Right cardiac atrium (tissue), 5 donors: ENCODE data around the gene OASL. TPM values are rescaled to one million over a fixed set of nuclear protein-coding genes. Genes with fewer than 3 reads are reported as not detected.
A peak's percentile ranks its signal among the peaks of the same experiment; 100 is the strongest.

Experiments
- ATAC-seq, 2 donors: fragments of 200-7000 bp; cut with Tn5 transposase; one replicate each; pipeline versions ENCODE4 v1.8.0 to v1.9.1; 2020; ENCODE audit warnings: moderate library complexity in 2 of 2, mild to moderate bottlenecking in 1 of 2
- DNase-seq, 3 donors: peaks; one replicate each; pipeline ENCODE4 v3.0.0-alpha.2; 2020
- H3K27ac ChIP-seq: one replicate; pipeline ENCODE4 v1.5.1; 2013; ENCODE audit warnings: mild to moderate bottlenecking, low read length, control low read depth, moderate library complexity
- H3K27me3 ChIP-seq: one replicate; pipeline ENCODE4 v1.6.1; 2013; ENCODE audit not compliant: control insufficient read depth, insufficient read depth
- H3K4me1 ChIP-seq: one replicate; pipeline ENCODE4 v1.6.1; 2013; ENCODE audit warnings: low read length; ENCODE audit not compliant: control insufficient read depth, insufficient read depth
- H3K4me3 ChIP-seq: one replicate; pipeline ENCODE4 v1.5.1; 2013; ENCODE audit warnings: low read length, control low read depth
- H3K9me3 ChIP-seq: one replicate; pipeline ENCODE4 v1.6.1; 2013; ENCODE audit warnings: low read length; ENCODE audit not compliant: control insufficient read depth
- WGBS: extraction: QIAGEN DNeasy Blood & Tissue Kit; methylation state at CpG from one replicate; pipeline ENCODE4 v1.1.7; 2013; 5-methylcytosine and 5-hydroxymethylcytosine counted together
- intact Hi-C, 4 donors: fragments of 100-400 bp; cut with DNase I; formaldehyde crosslinking; loops; one replicate each; pipeline versions ENCODE4 v1.11.0 to v1.14.0; 2022 to 2023
- polyA plus RNA-seq: library from polyadenylated mRNA; stranded (reverse); fragments of 200-250 nt; gene quantifications from one replicate; pipeline ENCODE4 v1.2.3, GENCODE V29; 2013
- total RNA-seq, 4 donors: library from RNA; stranded (reverse); fragmentation: NEBNext Ultra II Directional; extraction: Animal tissue kit (Norgen Biotek cat#: 25700); gene quantifications; one replicate each; pipeline ENCODE4 v1.2.1, GENCODE V29; 2021
- donor health status: healthy with polysubstance abuse.
- donor health status: DM: no; HTN: yes; CAD: no.
- donor health status: DM: no; HTN: no; CAD: no.
- donor health status: DM: no; HTN: yes; CAD: no; lungs with severe emphysema.
- donor health status: DM: yes; HTN: yes; CAD: no.

The OASL gene
- total and polyA plus RNA-seq, 5 donors = 0.32 to 1.1 (median 0.68) TPM

GRCh38 chr12:120998435-120998834 is 40.6 kb downstream of the OASL start:
- Histone ChIP-seq H3K27ac (no peak overlapping the region), H3K4me3 (no peak overlapping the region), H3K27me3 (no peaks in the 10 kb centered on the region), H3K9me3 (no peaks in the 10 kb centered on the region), H3K4me1 (no peaks in the 10 kb centered on the region)
- DNase-seq = no peak
- 77% methylated on average over 3 of the region's 3 CpGs for WGBS
- intact Hi-C loops = no loop called here
- no peak for ATAC-seq

GRCh38 chr12:120997448-120997847 is 41.6 kb downstream of the OASL start:
- 82% methylated on average over 9 of the region's 9 CpGs for WGBS
- intact Hi-C loops = no loop called here
- H3K27ac ChIP-seq = no peak overlapping the region
- H3K27me3 ChIP-seq = no peaks in the 10 kb centered on the region
- H3K4me1 ChIP-seq = no peaks in the 10 kb centered on the region
- DNase-seq (no peak), ATAC-seq (no peak)
- H3K4me3 ChIP-seq = no peak overlapping the region
- no peaks in the 10 kb centered on the region for H3K9me3 ChIP-seq

GRCh38 chr12:120996133-120996746 is 42.8 kb downstream of the OASL start:
- Histone ChIP-seq H3K4me3 (no peak overlapping the region), H3K9me3 (no peaks in the 10 kb centered on the region), H3K27ac (no peak overlapping the region), H3K27me3 (no peaks in the 10 kb centered on the region), H3K4me1 (no peaks in the 10 kb centered on the region)
- DNase-seq (no peak), ATAC-seq (no peak)
- intact Hi-C loops = no loop called here
- WGBS = 81% methylated on average over 11 of the region's 11 CpGs

GRCh38 chr12:120994589-120995337 is 44.3 kb downstream of the OASL start:
- no peak overlapping the region for H3K4me3 ChIP-seq
- no peaks in the 10 kb centered on the region for H3K9me3 ChIP-seq
- H3K27ac ChIP-seq = no peak overlapping the region
- ATAC-seq (no peak), DNase-seq (no peak)
- WGBS = 92% methylated on average over 2 of the region's 2 CpGs
- no peaks in the 10 kb centered on the region for H3K27me3 ChIP-seq
- intact Hi-C loops = no loop called here
- no peaks in the 10 kb centered on the region for H3K4me1 ChIP-seq

- Histone ChIP-seq H3K27ac (no peak overlapping the region), H3K9me3 (no peaks in the 10 kb centered on the region), H3K4me1 (no peaks in the 10 kb centered on the region), H3K27me3 (no peaks in the 10 kb centered on the region), H3K4me3 (no peak overlapping the region)
- DNase-seq (no peak), ATAC-seq (peak in 1 of 2 donors; percentile 25)
- WGBS = 90% methylated on average over 15 of the region's 15 CpGs
- intact Hi-C loops = no loop called here
Observed at GRCh38 chr12:120994059-120994458, 45.0 kb downstream of the OASL start.

GRCh38 chr12:120993496-120993895 is 45.5 kb downstream of the OASL start:
- Histone ChIP-seq H3K9me3 (no peaks in the 10 kb centered on the region), H3K27me3 (no peaks in the 10 kb centered on the region), H3K4me1 (no peaks in the 10 kb centered on the region), H3K27ac (no peak overlapping the region), H3K4me3 (no peak overlapping the region)
- intact Hi-C loops = no loop called here
- no peak for ATAC-seq
- DNase-seq = no peak
- 80% methylated on average over 11 of the region's 11 CpGs for WGBS

- WGBS = 86% methylated on average over 1 of the region's 1 CpG
- Histone ChIP-seq H3K4me3 (no peak overlapping the region), H3K4me1 (no peaks in the 10 kb centered on the region), H3K9me3 (no peaks in the 10 kb centered on the region), H3K27me3 (no peaks in the 10 kb centered on the region), H3K27ac (no peak overlapping the region)
- ATAC-seq (no peak), DNase-seq (no peak)
- intact Hi-C loops = no loop called here
Observed at GRCh38 chr12:120992989-120993388, 46.1 kb downstream of the OASL start.

- Histone ChIP-seq H3K27ac (no peak overlapping the region), H3K4me1 (no peaks in the 10 kb centered on the region), H3K27me3 (no peaks in the 10 kb centered on the region), H3K9me3 (no peaks in the 10 kb centered on the region), H3K4me3 (no peak overlapping the region)
- ATAC-seq = no peak
- intact Hi-C loops = no loop called here
- DNase-seq = no peak
Observed at GRCh38 chr12:120991965-120992364, 47.1 kb downstream of the OASL start.

GRCh38 chr12:120990487-120991055 is 48.5 kb downstream of the OASL start:
- Histone ChIP-seq H3K4me3 (no peak overlapping the region), H3K4me1 (no peaks in the 10 kb centered on the region), H3K27me3 (no peaks in the 10 kb centered on the region), H3K27ac (no peak overlapping the region), H3K9me3 (no peaks in the 10 kb centered on the region)
- intact Hi-C loops = no loop called here
- 69% methylated on average over 2 of the region's 2 CpGs for WGBS
- no peak for DNase-seq
- ATAC-seq = no peak

- WGBS = 87% methylated on average over 3 of the region's 3 CpGs
- Histone ChIP-seq H3K27me3 (no peaks in the 10 kb centered on the region), H3K4me3 (no peak overlapping the region), H3K9me3 (no peaks in the 10 kb centered on the region), H3K27ac (no peak overlapping the region), H3K4me1 (no peaks in the 10 kb centered on the region)
- intact Hi-C loops = no loop called here
- DNase-seq (no peak), ATAC-seq (no peak)
Observed at GRCh38 chr12:120989687-120990086, 49.4 kb downstream of the OASL start.

- Histone ChIP-seq H3K4me3 (no peak overlapping the region), H3K27ac (no peak overlapping the region), H3K4me1 (no peaks in the 10 kb centered on the region), H3K9me3 (no peaks in the 10 kb centered on the region), H3K27me3 (no peaks in the 10 kb centered on the region)
- whole genome bisulfite sequencing = 89% methylated on average over 17 of the region's 17 CpGs
- ATAC-seq (peak in 1 of 2 donors; percentile 16), DNase-seq (no peak)
- intact Hi-C loops = no loop called here
Observed at GRCh38 chr12:120988658-120989057, 50.4 kb downstream of the OASL start.
